GM21381 (cell line): ENCODE data around the gene EIF3B.
"Not testable (repeated sequence)": the region's sequence is repeated elsewhere in the genome, so short reads cannot be mapped to it uniquely, and the experiment has no call there.

Source experiments
- ATAC-seq: cut with Tn5 transposase; IDR thresholded peaks from one replicate; pipeline ENCODE4 v1.9.1; 2021; ENCODE audit warnings: mild to moderate bottlenecking, moderate library complexity; ENCODE audit not compliant: unreplicated experiment

EIF3B gene

GRCh38 chr7:2399848-2400587 is 45.4 kb downstream of the EIF3B start:
- ATAC-seq: no peak

GRCh38 chr7:2402687-2403013 is 48.0 kb downstream of the EIF3B start:
- no peak for ATAC-seq

- peak; percentile 40 for ATAC-seq
Observed at GRCh38 chr7:2403014-2403717, 48.5 kb downstream of the EIF3B start, which contains the start of gene CHST12. Gene CHST12, plus strand, starts transcription at chr7:2403611. Its CDS starts 29,029 bp downstream, at chr7:2432640.

- ATAC-seq: peak; percentile 6
Observed at GRCh38 chr7:2403718-2404648, 49.4 kb downstream of the EIF3B start.

GRCh38 chr7:2404714-2405119 is 50.1 kb downstream of the EIF3B start:
- ATAC-seq: no peak

- no peak for ATAC-seq
Observed at GRCh38 chr7:2405201-2405600, 50.6 kb downstream of the EIF3B start.

- ATAC-seq: peak; percentile 40
Observed at GRCh38 chr7:2405601-2406345, 51.1 kb downstream of the EIF3B start.

- no peak for ATAC-seq
Observed at GRCh38 chr7:2409745-2410414, 55.3 kb downstream of the EIF3B start.

GRCh38 chr7:2411049-2411448 is 56.4 kb downstream of the EIF3B start:
- no peak for ATAC-seq

- no peak for ATAC-seq
Observed at GRCh38 chr7:2411815-2412586, 57.4 kb downstream of the EIF3B start.

- no peak for ATAC-seq
Observed at GRCh38 chr7:2412587-2413201, 58.1 kb downstream of the EIF3B start.

- no peak for ATAC-seq
Observed at GRCh38 chr7:2416063-2416462, 61.4 kb downstream of the EIF3B start.

GRCh38 chr7:2416650-2417049 is 62.0 kb downstream of the EIF3B start:
- no peak for ATAC-seq

- ATAC-seq: not testable (repeated sequence)
Observed at GRCh38 chr7:2417178-2417577, 62.6 kb downstream of the EIF3B start.

- no peak for ATAC-seq
Observed at GRCh38 chr7:2417981-2418481, 63.4 kb downstream of the EIF3B start.

- no peak for ATAC-seq
Observed at GRCh38 chr7:2420216-2420933, 65.7 kb downstream of the EIF3B start.

- ATAC-seq: no peak
Observed at GRCh38 chr7:2421943-2422310, 67.3 kb downstream of the EIF3B start.

- no peak for ATAC-seq
Observed at GRCh38 chr7:2425749-2426148, 71.1 kb downstream of the EIF3B start.
